ENCODE results near the gene PLPPR3.

GRCh38 chr19:802498-803098, 19.2 kb downstream of the PLPPR3 start:
- TF ChIP-seq CTCF (IDR thresholded peaks at IDR 0.05) (no peak), ZFX (IDR thresholded peaks at IDR 0.05; ENCODE audit: borderline replicate concordance) (no peak)

All from 22Rv1 (cell line).